ENCODE data around the gene RBCK1. TPM values are rescaled to one million over a fixed set of nuclear protein-coding genes. Genes with fewer than 3 reads are reported as not detected.
A peak's percentile ranks its signal among the peaks of the same experiment; 100 is the strongest.

RBCK1 gene
- total RNA-seq, 1 experiment from 2014 or later, result 111 TPM

DNA sequence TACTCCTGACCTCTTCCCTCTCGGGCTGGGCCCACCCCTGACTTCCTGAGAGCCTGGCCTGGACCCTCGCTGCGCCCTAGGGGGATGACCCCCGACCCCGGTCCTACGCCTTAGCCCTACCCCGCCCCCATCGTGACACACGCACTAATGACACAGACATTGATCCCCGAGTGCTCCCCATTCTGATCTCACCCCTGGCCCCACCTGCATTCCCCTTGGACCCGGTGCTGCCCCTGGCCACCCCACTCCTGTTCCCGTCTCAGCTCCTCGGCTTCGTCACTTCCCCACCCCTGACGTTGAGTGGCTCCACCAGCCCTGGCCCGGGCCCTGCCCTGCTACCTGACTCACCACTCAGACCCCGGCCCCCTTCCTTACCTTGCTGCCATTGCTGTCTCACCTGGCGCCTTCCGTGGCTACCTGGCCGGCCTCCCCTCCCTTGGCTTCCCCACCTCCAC is 12.1 kb downstream of the RBCK1 start:
- DNase-seq, result no peak
- Histone ChIP-seq H3K9me3 (no peaks in the 10 kb centered on the region), H3K4me1 (no peaks in the 10 kb centered on the region), H3K4me3 (ENCODE audit: low read depth, low read length) (no peak overlapping the region), H3K36me3 (ENCODE audit: control insufficient read depth, insufficient read depth, low read length) (peaks cover 1% of the 10 kb centered on the region; the same call in 1 of the 2 replicates), H3K27me3 (replicated peaks; ENCODE audit: control insufficient read depth, insufficient read depth, low read length) (no peaks in the 10 kb centered on the region)
- no peak overlapping the region for H3K4me3 Mint-ChIP-seq (ENCODE audit: unreplicated experiment)
- no peaks in the 10 kb centered on the region for H3K4me1 Mint-ChIP-seq (ENCODE audit: low read depth, unreplicated experiment)
- no peaks in the 10 kb centered on the region for H3K9me3 Mint-ChIP-seq (ENCODE audit: unreplicated experiment)
- no TSS peak for BruUV-seq (replicated peaks)
- H3K27ac Mint-ChIP-seq (ENCODE audit: unreplicated experiment), result no peak overlapping the region
- intact Hi-C loops (cut with micrococcal nuclease; ENCODE audit: unreplicated experiment), result no loop called here
- no peaks in the 10 kb centered on the region for H3K27me3 Mint-ChIP-seq (ENCODE audit: insufficient read depth, unreplicated experiment)
- peaks cover 49% of the 10 kb centered on the region for H3K36me3 Mint-ChIP-seq (ENCODE audit: insufficient read depth, unreplicated experiment)
- TF ChIP-seq CTCF (IDR thresholded peaks at IDR 0.05; ENCODE audit: insufficient read depth in 1 of 2, low read depth in 1 of 2, low read length in 1 of 2, severe bottlenecking in 1 of 2, unreplicated experiment in 1 of 2), result no peak
- CTCF ChIA-PET, result interaction anchor here (1.2 kb wide), 1 partner anchor 13 kb away, joined by 3 read pairs; no protein-coding TSS in a partner anchor
- POLR2A ChIA-PET, result interaction anchor here (0.6 kb wide), 1 partner anchor 350 kb away, joined by 3 read pairs; no protein-coding TSS in a partner anchor

DNA sequence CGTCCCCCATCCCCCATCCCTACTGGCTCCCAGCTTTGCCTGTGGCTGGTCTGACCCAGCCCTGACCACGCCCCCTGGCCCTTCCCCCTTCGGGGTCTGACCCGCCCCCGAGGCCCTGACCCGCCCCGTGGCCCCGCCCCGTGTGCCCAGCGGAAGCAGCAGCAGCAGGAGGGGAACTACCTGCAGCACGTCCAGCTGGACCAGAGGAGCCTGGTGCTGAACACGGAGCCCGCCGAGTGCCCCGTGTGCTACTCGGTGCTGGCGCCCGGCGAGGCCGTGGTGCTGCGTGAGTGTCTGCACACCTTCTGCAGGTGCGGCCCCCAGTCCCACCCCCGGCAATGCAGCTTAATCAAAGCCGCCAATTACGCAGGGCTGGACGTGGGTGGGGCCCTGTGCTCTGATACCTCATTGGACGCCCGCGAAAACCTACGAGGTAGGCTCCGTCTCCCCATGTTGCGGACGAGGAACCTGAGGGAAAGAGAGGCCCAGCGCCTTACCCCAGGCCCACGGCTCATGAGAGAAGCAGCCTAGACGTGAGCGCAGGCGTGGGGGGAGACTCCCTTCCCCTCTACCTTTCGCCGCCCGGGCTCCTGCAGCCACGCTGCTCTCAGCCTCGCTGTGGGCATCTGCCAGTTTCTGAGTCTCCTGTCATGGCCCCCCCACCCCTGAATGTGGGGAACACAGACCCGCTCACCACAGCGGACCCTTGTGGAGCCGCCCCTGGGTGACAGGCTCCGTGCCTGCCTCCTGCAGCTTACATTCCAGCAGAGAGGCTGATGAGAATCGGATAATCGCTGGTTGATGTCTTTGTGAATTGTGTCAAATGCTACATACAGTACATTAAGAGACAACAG is 12.8 kb downstream of the RBCK1 start:
- no peaks in the 10 kb centered on the region for H3K4me1 Mint-ChIP-seq (ENCODE audit: low read depth, unreplicated experiment)
- BruUV-seq (replicated peaks), result no TSS peak
- Histone ChIP-seq H3K27me3 (replicated peaks; ENCODE audit: control insufficient read depth, insufficient read depth, low read length) (no peaks in the 10 kb centered on the region), H3K4me3 (ENCODE audit: low read depth, low read length) (no peak overlapping the region), H3K4me1 (no peaks in the 10 kb centered on the region), H3K9me3 (no peaks in the 10 kb centered on the region), H3K36me3 (ENCODE audit: control insufficient read depth, insufficient read depth, low read length) (peaks cover 1% of the 10 kb centered on the region; the same call in 1 of the 2 replicates)
- CTCF ChIA-PET, result interaction anchor here (1.2 kb wide), 1 partner anchor 12 kb away, joined by 3 read pairs; no protein-coding TSS in a partner anchor
- peak overlapping the region; percentile 30 for H3K27ac Mint-ChIP-seq (ENCODE audit: unreplicated experiment)
- H3K36me3 Mint-ChIP-seq (ENCODE audit: insufficient read depth, unreplicated experiment), result peaks cover 48% of the 10 kb centered on the region
- TF ChIP-seq CTCF (IDR thresholded peaks at IDR 0.05; ENCODE audit: insufficient read depth in 1 of 2, low read depth in 1 of 2, low read length in 1 of 2, severe bottlenecking in 1 of 2, unreplicated experiment in 1 of 2), result no peak
- peak in 1 of 2 experiments; percentile 56 for DNase-seq
- intact Hi-C loops (cut with micrococcal nuclease; ENCODE audit: unreplicated experiment), result no loop called here
- POLR2A ChIA-PET, result interaction anchor here (0.6 kb wide), 1 partner anchor 351 kb away, joined by 3 read pairs; no protein-coding TSS in a partner anchor
- H3K27me3 Mint-ChIP-seq (ENCODE audit: insufficient read depth, unreplicated experiment), result no peaks in the 10 kb centered on the region
- H3K4me3 Mint-ChIP-seq (ENCODE audit: unreplicated experiment), result no peak overlapping the region
- no peaks in the 10 kb centered on the region for H3K9me3 Mint-ChIP-seq (ENCODE audit: unreplicated experiment)

DNA sequence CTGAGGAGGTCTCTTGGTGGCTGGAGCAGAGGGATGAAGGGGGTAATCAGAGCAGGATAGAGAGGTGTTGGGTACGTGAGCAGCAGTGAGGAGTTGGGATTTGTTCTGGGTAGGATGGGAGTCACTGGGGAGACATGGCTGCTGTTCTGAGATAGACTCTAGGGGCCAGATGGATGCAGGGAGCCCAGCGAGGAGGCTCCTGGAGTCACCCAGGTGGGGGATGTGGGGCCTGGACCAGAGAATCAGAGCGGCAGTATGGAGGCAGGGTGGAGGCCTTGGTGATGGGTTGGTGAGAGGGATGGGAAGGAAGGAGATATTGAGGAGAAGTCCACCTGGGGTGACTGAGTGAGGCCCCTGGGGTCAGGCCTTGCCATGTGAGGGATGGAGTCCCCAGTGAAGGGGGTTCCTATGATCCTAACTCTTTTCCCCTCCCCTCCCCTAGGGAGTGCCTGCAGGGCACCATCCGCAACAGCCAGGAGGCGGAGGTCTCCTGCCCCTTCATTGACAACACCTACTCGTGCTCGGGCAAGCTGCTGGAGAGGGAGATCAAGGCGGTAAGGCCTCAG is 13.7 kb downstream of the RBCK1 start:
- TF ChIP-seq CTCF (IDR thresholded peaks at IDR 0.05; ENCODE audit: insufficient read depth in 1 of 2, low read depth in 1 of 2, low read length in 1 of 2, severe bottlenecking in 1 of 2, unreplicated experiment in 1 of 2), result no peak
- Mint-ChIP-seq H3K9me3 (ENCODE audit: unreplicated experiment) (no peaks in the 10 kb centered on the region), H3K27me3 (ENCODE audit: insufficient read depth, unreplicated experiment) (no peaks in the 10 kb centered on the region), H3K4me3 (ENCODE audit: unreplicated experiment) (no peak overlapping the region), H3K4me1 (ENCODE audit: low read depth, unreplicated experiment) (no peaks in the 10 kb centered on the region), H3K36me3 (ENCODE audit: insufficient read depth, unreplicated experiment) (peaks cover 48% of the 10 kb centered on the region), H3K27ac (ENCODE audit: unreplicated experiment) (no peak overlapping the region)
- Histone ChIP-seq H3K36me3 (ENCODE audit: control insufficient read depth, insufficient read depth, low read length) (peaks cover 1% of the 10 kb centered on the region; the same call in 1 of the 2 replicates), H3K4me1 (no peaks in the 10 kb centered on the region), H3K4me3 (ENCODE audit: low read depth, low read length) (no peak overlapping the region), H3K9me3 (no peaks in the 10 kb centered on the region), H3K27me3 (replicated peaks; ENCODE audit: control insufficient read depth, insufficient read depth, low read length) (no peaks in the 10 kb centered on the region)
- intact Hi-C loops (cut with micrococcal nuclease; ENCODE audit: unreplicated experiment), result no loop called here
- BruUV-seq (replicated peaks), result no TSS peak
- POLR2A ChIA-PET, result no interaction called here
- no peak for DNase-seq
- CTCF ChIA-PET, result interaction anchor here (1.8 kb wide), 1 partner anchor 10 kb away, joined by 5 read pairs; no protein-coding TSS in a partner anchor
